Dermis lymphatic vessel endothelial cell (primary cell): ENCODE data around the gene FBN3. TPM values are rescaled to one million over a fixed set of nuclear protein-coding genes. Genes with fewer than 3 reads are reported as not detected.

Experiments
- total RNA-seq: library from RNA; depleted of rRNA; stranded (reverse); fragments of >200 nt; gene quantifications from 2 replicates; pipeline ENCODE4 v1.2.1, GENCODE V29; 2014

Gene FBN3
- not detected in 2 replicates for total RNA-seq

GRCh38 chr19:8149261-8150094 is at the start of gene FBN3:
FBN3 (minus strand) TSS chr19:8149592; CDS start chr19:8147480, 2,112 bp downstream.

GRCh38 chr19:8052464-8052859 is 96.9 kb downstream of the FBN3 start, which contains the start of gene CCL25:
CCL25 (plus strand) TSS chr19:8052760; CDS start chr19:8053050, 290 bp downstream.

Other genes with a start within 250 kb of the FBN3 start
- 9.6 and 11.0 TPM in 2 replicates for gene MAP2K7, start 245.7 kb downstream of the FBN3 start, total RNA-seq
- gene TGFBR3L, start 234.8 kb downstream of the FBN3 start, total RNA-seq, result 0.22 TPM in 1 of 2 replicates, not detected in the other
- gene SNAPC2, start 229.3 kb downstream of the FBN3 start, total RNA-seq, result 4.1 and 5.5 TPM in 2 replicates
- gene CTXN1, start 223.5 kb downstream of the FBN3 start, total RNA-seq, result 0.33 and 0.77 TPM in 2 replicates
- 20.6 and 35.1 TPM in 2 replicates for gene TIMM44, start 205.9 kb downstream of the FBN3 start, total RNA-seq
- 29.0 and 34.6 TPM in 2 replicates for gene ELAVL1, start 144.0 kb downstream of the FBN3 start, total RNA-seq
- not detected in 2 replicates for gene CCL25, start 96.8 kb downstream of the FBN3 start, total RNA-seq
- 10.5 and 18.5 TPM in 2 replicates for gene CERS4, start 59.8 kb upstream of the FBN3 start, total RNA-seq
- 18.5 and 20.7 TPM in 2 replicates for gene CD320, start 158.8 kb upstream of the FBN3 start, total RNA-seq
- 20.8 and 22.3 TPM in 2 replicates for gene NDUFA7, start 171.8 kb upstream of the FBN3 start, total RNA-seq
- 211 and 282 TPM in 2 replicates for gene RPS28, start 171.9 kb upstream of the FBN3 start, total RNA-seq
- gene KANK3, start 193.7 kb upstream of the FBN3 start, total RNA-seq, result 106 and 121 TPM in 2 replicates
- gene ANGPTL4, start 214.6 kb upstream of the FBN3 start, total RNA-seq, result 2.0 and 2.1 TPM in 2 replicates
- gene RAB11B, start 240.8 kb upstream of the FBN3 start, total RNA-seq, result 49.6 and 64.0 TPM in 2 replicates